GM12873 (cell line): Measurements from ENCODE around the gene VAPB.

Experiments used
- TF ChIP-seq, protein P1 (sequence below): IDR thresholded peaks from 2 replicates; pipeline ENCODE4 v1.5.1; 2012; ENCODE audit warnings: low read depth, mild to moderate bottlenecking, moderate library complexity, low read length, control low read depth; ENCODE audit not compliant: insufficient read depth; ENCODE audit errors: missing control alignments

Gene VAPB

GRCh38 chr20:58444746-58445255, 55.8 kb downstream of the VAPB start:
- TF ChIP-seq, protein P1, sequence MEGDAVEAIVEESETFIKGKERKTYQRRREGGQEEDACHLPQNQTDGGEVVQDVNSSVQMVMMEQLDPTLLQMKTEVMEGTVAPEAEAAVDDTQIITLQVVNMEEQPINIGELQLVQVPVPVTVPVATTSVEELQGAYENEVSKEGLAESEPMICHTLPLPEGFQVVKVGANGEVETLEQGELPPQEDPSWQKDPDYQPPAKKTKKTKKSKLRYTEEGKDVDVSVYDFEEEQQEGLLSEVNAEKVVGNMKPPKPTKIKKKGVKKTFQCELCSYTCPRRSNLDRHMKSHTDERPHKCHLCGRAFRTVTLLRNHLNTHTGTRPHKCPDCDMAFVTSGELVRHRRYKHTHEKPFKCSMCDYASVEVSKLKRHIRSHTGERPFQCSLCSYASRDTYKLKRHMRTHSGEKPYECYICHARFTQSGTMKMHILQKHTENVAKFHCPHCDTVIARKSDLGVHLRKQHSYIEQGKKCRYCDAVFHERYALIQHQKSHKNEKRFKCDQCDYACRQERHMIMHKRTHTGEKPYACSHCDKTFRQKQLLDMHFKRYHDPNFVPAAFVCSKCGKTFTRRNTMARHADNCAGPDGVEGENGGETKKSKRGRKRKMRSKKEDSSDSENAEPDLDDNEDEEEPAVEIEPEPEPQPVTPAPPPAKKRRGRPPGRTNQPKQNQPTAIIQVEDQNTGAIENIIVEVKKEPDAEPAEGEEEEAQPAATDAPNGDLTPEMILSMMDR = no peak

- TF ChIP-seq, protein P1 = no peak
These were observed 57.4 kb downstream of the VAPB start for GRCh38 chr20:58446264-58446959.

- TF ChIP-seq, protein P1 = no peak
These were observed 57.9 kb downstream of the VAPB start for GRCh38 chr20:58446960-58447265.

- TF ChIP-seq, protein P1 = peak; percentile 72
These were observed 58.7 kb downstream of the VAPB start for GRCh38 chr20:58447511-58448391.

DNA sequence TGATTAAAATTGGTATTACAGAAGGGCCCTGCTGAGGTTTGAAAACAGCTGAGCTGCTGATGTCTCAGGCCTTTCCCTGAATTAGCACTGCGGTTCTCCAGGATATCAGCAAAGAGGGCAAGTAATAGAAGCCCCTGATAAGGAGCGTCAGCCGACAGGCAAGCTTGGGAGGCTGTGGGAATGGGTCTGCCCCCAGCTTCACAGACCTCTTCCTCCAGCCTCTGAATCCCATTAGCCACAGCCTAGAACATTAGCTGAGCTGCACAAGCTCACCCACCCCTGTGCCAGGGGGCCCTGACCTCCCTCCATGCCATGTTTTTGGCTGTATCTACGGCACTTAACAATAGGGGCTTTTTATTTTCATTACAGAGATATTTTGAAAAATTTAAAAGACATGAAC, 59.9 kb downstream of the VAPB start:
- TF ChIP-seq, protein P1 = no peak

GRCh38 chr20:58449681-58450221, 60.7 kb downstream of the VAPB start:
- TF ChIP-seq, protein P1 = no peak

GRCh38 chr20:58450254-58450653, 61.2 kb downstream of the VAPB start:
- TF ChIP-seq, protein P1 = no peak
